Right renal pelvis (tissue), 4 donors: ENCODE results near the gene COPG1. TPM values are rescaled to one million over a fixed set of nuclear protein-coding genes. Genes with fewer than 3 reads are reported as not detected.
A peak's percentile ranks its signal among the peaks of the same experiment; 100 is the strongest.
"Not testable (repeated sequence)": the region's sequence is repeated elsewhere in the genome, so short reads cannot be mapped to it uniquely, and the experiment has no call there.

Experiments
- DNase-seq, 4 donors: peaks; one replicate each; pipeline ENCODE4 v3.0.0-alpha.2; 2013; ENCODE audit warnings: low read depth in 4 of 4, low spot score in 3 of 4, missing footprints in 1 of 4
- polyA plus RNA-seq, 4 donors: library from polyadenylated mRNA; unstranded; fragments of 120-200 nt; gene quantifications; one replicate each; pipeline ENCODE4 v1.2.1, GENCODE V29; 2013; ENCODE audit not compliant: insufficient read length in 4 of 4

COPG1 gene
- 100 to 1,000 TPM; 151 to 163 (median 153) TPM for polyA plus RNA-seq

- DNase-seq: peak; percentile 81 to 96 (median 83)
These were observed at the start of gene COPG1 for GRCh38 chr3:129249284-129250065. COPG1 (plus strand) TSS chr3:129249606; CDS start chr3:129249710, 104 bp downstream.

GRCh38 chr3:129204473-129204872, 44.9 kb upstream of the COPG1 start:
- no peak for DNase-seq

GRCh38 chr3:129205109-129205832, 44.1 kb upstream of the COPG1 start:
- no peak for DNase-seq

- no peak for DNase-seq
These were observed 41.9 kb upstream of the COPG1 start for GRCh38 chr3:129207479-129207878.

GRCh38 chr3:129211345-129211744, 38.1 kb upstream of the COPG1 start:
- DNase-seq: no peak

GRCh38 chr3:129211772-129212171, 37.6 kb upstream of the COPG1 start:
- DNase-seq: no peak

GRCh38 chr3:129213238-129213637, 36.2 kb upstream of the COPG1 start:
- no peak for DNase-seq

GRCh38 chr3:129218742-129219141, 30.7 kb upstream of the COPG1 start:
- DNase-seq: no peak

- not testable (repeated sequence) for DNase-seq
These were observed 25.0 kb upstream of the COPG1 start for GRCh38 chr3:129224387-129224786.

- no peak for DNase-seq
These were observed 24.4 kb upstream of the COPG1 start for GRCh38 chr3:129224984-129225393.

- no peak for DNase-seq
These were observed 23.0 kb upstream of the COPG1 start for GRCh38 chr3:129226374-129226773.

GRCh38 chr3:129228891-129229585, 20.4 kb upstream of the COPG1 start:
- DNase-seq: no peak

- no peak for DNase-seq
These were observed 18.9 kb upstream of the COPG1 start for GRCh38 chr3:129230311-129231019.

- no peak for DNase-seq
These were observed 17.9 kb upstream of the COPG1 start for GRCh38 chr3:129231331-129232119.

- DNase-seq: no peak
These were observed 15.9 kb upstream of the COPG1 start for GRCh38 chr3:129233538-129233937.

GRCh38 chr3:129234441-129234840, 15.0 kb upstream of the COPG1 start:
- no peak for DNase-seq

GRCh38 chr3:129235344-129235917, 14.0 kb upstream of the COPG1 start:
- DNase-seq: no peak

GRCh38 chr3:129238945-129239705, 10.3 kb upstream of the COPG1 start:
- DNase-seq: no peak

- DNase-seq: no peak
These were observed 9.4 kb upstream of the COPG1 start for GRCh38 chr3:129239991-129240390.
